Lower leg skin (tissue), 3 donors: ENCODE results near the gene DOCK9.

ENCODE experiments used
- POLR2A ChIP-seq, 2 donors: fragments of 450-650 bp; IDR thresholded peaks; one replicate each; pipeline ENCODE4 v1.6.1; 2016 to 2017; ENCODE audit warnings: antibody characterized with exemption in 2 of 2, mild to moderate bottlenecking in 1 of 2, moderate library complexity in 1 of 2
- TF ChIP-seq, protein P1 (sequence below), 3 donors: fragments of 450-650 bp; IDR thresholded peaks; one replicate each; pipeline ENCODE4 v1.5.1; 2016; ENCODE audit warnings: antibody characterized with exemption in 3 of 3, mild to moderate bottlenecking in 3 of 3, moderate library complexity in 2 of 3

- TF ChIP-seq, protein P1, sequence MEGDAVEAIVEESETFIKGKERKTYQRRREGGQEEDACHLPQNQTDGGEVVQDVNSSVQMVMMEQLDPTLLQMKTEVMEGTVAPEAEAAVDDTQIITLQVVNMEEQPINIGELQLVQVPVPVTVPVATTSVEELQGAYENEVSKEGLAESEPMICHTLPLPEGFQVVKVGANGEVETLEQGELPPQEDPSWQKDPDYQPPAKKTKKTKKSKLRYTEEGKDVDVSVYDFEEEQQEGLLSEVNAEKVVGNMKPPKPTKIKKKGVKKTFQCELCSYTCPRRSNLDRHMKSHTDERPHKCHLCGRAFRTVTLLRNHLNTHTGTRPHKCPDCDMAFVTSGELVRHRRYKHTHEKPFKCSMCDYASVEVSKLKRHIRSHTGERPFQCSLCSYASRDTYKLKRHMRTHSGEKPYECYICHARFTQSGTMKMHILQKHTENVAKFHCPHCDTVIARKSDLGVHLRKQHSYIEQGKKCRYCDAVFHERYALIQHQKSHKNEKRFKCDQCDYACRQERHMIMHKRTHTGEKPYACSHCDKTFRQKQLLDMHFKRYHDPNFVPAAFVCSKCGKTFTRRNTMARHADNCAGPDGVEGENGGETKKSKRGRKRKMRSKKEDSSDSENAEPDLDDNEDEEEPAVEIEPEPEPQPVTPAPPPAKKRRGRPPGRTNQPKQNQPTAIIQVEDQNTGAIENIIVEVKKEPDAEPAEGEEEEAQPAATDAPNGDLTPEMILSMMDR (IDR thresholded peaks at IDR 0.05): no peak
- TF ChIP-seq POLR2A (IDR thresholded peaks at IDR 0.05): no peak
Measured at GRCh38 chr13:98827449-98827848, 150.4 kb downstream of the DOCK9 start.
